WTC11 (cell line): Measurements from ENCODE around the gene PRC1.

Experiments
- ARID4B ChIP-seq: sonication (generic); formaldehyde crosslinking; IDR thresholded peaks from 2 replicates; pipeline ENCODE4 v1.8.0; 2023; ENCODE audit warnings: missing genetic modification reagents, mild to moderate bottlenecking, borderline replicate concordance
- CTCF ChIP-seq: fragments of 200-600 bp; IDR thresholded peaks from 2 replicates; pipeline ENCODE4 v1.8.0; 2022; ENCODE audit warnings: antibody characterized with exemption
- ELF4 ChIP-seq: sonication (generic); formaldehyde crosslinking; IDR thresholded peaks from 2 replicates; pipeline ENCODE4 v1.8.1; 2022; ENCODE audit warnings: low read depth, mild to moderate bottlenecking, moderate library complexity, missing genetic modification reagents
- MXD4 ChIP-seq: fragments of 250-450 bp; sonication (Bioruptor Pico); IDR thresholded peaks from 2 replicates; pipeline ENCODE4 v1.8.0; 2021; ENCODE audit warnings: mild to moderate bottlenecking, moderate library complexity, borderline replicate concordance
- NFYB ChIP-seq: sonication (generic); formaldehyde crosslinking; conservative IDR thresholded peaks from 2 replicates; pipeline ENCODE4 v1.8.0; 2022; ENCODE audit warnings: low read depth, missing genetic modification reagents
- TF ChIP-seq, protein P1 (sequence below): sonication (generic); formaldehyde crosslinking; IDR thresholded peaks from 2 replicates; pipeline ENCODE4 v1.8.0; 2022; ENCODE audit warnings: mild to moderate bottlenecking, missing genetic modification reagents

GRCh38 chr15:90966262-90966661 is 28.1 kb downstream of the PRC1 start:
- no peak for TF ChIP-seq CTCF
- no peak for TF ChIP-seq ARID4B (CRISPR knock-in tag)
- TF ChIP-seq, protein P1, sequence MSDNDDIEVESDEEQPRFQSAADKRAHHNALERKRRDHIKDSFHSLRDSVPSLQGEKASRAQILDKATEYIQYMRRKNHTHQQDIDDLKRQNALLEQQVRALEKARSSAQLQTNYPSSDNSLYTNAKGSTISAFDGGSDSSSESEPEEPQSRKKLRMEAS (CRISPR knock-in tag) = no peak
- TF ChIP-seq NFYB (CRISPR knock-in tag) = no peak
- TF ChIP-seq MXD4 (CRISPR knock-in tag) = no peak
- TF ChIP-seq ELF4 (CRISPR knock-in tag) = no peak
